ENCODE data around the gene KRT26.
A peak's percentile ranks its signal among the peaks of the same experiment; 100 is the strongest.
"Not testable (repeated sequence)": the region's sequence is repeated elsewhere in the genome, so short reads cannot be mapped to it uniquely, and the experiment has no call there.

The KRT26 gene, protein sequence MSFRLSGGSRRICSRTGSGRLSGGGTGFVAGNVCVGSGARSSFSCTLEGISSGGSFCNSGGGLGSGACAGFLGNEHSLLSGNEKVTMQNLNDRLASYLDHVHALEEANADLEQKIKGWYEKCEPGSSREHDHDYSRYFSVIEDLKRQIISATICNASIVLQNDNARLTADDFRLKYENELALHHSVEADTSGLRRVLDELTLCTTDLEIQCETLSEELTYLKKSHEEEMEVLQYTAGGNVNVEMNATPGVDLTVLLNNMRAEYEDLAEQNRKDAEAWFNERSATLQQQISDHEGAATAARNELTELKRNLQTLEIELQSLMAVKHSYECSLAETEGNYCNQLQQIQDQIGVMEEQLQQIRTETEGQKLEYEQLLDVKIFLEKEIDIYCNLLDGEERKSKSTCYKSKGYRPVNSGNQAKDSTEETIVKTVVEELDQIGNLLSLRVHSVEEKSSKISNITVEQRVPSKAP

DNA sequence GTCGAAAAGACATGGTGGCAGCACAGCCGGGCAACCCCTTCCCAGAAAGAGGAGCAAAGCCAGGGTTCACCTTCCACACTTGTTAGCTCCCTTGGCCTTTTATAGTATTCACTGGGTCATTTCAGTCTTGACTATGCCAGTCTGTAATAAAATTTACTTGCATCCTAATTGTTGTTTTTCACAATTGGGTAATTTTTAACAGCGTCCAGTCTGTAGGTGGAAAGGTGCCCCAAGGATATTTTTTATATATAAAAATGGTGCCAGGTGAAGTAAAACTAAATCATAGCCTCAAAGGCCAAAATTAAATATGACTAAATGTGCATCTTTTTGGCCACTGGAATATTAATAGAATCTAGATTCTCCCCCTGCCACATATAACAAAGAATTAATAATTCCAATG lies at the start of gene KRT26:
TSS of gene KRT26 (minus strand) at position 101 of the 400 bp plus-strand sequence. CDS start at position 13, 88 bp downstream.
- no peak for DNase-seq

DNA sequence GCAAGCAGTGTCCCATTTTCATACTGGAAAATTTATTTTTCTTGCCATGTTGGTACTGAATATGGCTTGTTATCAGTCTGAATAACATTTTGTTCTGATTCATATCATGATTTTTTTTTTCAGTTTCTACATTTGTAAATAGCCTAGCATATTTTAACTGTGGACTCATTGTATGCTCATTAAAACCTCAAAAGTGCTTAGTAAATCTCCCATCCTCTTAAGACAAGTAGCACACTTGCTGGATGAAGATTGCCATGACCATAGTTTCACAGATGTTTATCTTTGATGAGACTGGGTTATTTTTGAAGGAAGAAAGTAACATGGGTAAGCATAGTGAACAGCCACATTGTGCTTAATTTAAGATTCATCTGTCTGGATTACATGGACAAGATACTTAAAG lies 49.5 kb upstream of the KRT26 start:
- DNase-seq = no peak

DNA sequence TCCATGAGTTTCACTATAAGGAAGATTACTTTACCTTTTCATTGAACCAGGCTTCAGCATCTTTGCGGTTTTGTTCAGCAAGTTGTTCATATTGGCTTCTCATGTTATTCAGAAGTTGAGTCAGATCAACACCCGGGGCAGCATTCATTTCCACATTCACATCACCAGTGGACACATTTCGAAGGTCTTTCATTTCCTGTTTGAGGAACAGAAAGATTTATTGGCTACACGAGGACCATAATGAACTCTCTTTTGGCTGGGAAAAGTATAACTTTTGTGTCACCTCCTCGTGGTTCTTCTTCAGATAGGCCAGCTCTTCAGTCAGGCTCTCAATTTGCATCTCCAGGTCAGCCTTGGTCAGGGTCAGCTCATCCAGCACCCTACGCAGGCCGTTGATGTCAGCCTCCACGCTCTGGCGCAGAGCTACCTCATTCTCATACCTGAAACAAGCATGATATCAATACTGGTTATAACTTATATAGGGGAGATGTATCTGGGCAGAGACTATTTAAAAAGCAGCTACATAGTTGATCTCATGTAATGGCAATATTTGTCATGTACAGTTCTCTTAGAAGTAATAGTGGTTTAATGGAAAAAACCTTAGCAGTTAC lies 48.3 kb upstream of the KRT26 start:
- no peak for DNase-seq

DNA sequence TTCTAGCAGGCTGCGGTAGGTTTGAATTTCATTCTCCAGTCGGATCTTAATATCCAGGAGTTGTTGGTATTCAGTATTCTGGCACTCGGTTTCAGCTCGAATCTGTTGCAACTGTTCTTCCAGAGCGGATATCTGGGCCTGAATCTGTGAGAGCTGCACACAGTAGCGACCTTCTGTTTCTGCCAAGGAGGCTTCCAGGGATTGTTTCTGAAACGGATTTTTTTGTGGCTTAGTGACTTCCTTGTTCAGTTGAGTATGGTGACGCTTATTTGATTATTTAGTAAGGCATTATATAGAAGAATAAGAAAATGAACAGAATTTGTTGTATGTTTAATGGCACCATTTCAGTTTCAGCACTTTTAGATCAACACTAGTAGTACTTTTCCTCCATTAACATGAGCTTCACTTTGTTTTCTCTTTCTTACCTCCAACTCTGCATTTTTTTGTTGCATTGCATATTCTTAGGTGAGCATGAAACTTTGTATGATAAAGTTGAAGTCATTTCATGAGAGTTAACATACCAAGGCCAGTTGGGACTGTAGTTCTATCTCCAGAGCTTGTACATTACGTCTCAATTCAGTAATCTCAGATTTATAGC lies 47.6 kb upstream of the KRT26 start:
- no peak for DNase-seq

DNA sequence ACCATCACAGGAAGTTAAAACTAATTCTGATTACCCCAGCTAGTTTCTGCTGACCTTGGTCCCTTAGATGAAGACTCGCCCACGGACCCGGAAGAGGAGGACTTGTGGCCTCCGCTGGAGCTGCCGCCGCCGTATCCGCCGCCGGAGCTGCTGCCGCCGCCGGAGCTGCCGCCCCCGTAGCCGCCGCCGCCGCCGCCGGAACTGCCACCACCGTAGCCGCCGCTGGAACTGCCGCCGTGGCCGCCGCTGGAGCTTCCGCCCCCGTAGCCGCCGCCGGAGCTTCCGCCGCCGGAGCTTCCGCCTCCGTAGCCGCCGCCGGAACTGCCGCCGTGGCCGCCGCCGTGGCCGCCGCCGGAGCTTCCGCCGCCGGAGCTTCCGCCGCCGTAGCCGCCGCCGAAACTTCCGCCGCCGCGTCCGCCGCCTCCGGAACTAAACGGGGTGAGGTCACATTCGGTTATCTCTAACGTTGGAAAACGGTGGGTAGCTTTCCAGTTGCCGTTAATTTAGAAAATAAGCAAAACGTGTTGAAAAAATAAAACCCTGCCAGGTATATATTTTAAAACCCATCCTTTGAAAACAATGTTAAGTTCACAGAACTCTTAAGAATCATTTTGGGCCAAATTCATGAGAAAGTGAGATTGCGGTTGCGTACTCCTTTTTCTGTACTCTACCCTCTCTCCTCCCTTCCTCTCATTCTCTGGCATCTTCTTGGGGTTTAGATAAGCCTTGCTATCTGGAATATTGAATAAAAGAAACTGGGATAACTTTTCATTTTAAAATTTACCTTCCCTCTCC lies 46.9 kb upstream of the KRT26 start:
- peak; percentile 80 for DNase-seq

DNA sequence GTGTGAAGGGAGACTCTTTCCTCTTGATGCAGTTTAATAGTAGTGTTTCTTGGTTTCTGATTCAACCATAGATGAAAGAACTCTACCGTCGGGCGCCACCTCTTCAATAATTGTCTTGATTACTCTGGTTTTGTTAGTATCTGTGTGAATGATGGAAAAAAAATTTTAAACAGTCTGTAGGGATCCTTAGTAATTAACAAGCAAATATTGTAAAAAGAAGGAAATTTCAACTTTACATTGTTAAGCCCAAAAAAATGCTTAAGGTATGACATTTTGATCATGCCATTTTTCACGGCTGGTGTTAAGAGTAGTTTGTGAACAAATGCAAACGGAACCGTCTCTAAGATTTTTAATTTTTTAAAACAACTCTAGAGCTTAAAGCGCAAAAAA lies 46.3 kb upstream of the KRT26 start:
- no peak for DNase-seq

DNA sequence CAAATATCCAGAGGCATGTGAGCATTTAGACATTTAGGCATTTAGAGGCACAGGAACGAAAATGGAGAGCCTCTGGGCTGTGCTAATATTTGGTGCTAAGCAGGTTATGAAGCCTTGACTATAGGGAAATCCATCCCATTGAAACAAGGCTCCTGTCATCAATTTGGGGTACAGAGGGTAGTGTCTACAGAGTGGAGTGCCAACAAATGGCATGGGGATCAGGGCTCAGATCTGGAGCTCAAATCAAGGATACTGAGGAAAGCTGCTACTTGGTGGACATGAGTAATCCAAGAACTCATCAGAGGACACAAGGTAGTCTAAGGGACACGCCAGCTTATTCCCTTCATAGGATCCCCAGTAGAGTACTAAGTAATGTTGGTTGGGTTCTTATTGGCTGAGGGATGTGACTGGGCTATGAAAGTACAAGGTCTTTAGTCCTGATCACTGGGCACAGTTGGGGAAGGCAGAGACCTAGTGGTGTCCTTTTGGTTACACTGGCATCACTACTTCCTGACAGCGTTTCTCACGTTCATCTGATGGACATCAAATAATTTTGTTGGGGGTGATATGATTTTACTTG lies 45.2 kb upstream of the KRT26 start:
- DNase-seq = no peak

DNA sequence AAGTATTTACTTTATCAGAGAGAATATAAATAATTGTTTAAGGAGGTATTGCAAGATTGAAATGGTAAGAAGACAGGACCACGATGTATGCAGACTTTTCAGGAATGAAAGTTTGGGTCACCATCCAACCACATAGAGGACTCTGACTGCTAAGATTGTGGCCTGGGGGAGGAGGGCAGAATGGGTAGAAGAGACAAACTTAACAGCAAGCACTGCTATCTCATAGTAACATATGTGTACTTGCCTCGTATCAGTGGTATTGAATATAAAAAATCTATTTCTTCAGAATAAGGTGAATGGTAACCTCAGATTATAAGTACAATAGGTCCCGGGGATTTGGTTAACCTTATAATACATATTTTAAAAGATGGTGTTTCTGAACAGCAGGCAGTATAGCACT lies 44.6 kb upstream of the KRT26 start:
- DNase-seq = no peak

DNA sequence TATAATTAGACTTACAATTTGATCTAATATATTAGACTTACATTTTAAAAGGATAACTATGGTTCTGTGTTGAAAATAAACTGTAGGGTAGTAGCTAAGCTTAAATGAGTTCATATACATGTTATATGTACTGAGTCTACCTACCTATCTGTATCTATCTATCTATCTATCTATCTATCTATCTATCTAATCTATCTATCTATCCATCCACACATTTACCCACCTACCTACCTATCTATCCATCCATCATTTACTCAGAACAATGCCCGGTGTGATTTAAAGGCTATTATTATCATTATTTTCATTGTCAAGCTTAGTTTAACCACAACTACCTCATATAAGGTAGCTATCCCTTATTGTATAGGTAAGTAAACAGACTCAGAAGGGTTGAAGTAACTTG lies 43.4 kb upstream of the KRT26 start:
- no peak for DNase-seq

DNA sequence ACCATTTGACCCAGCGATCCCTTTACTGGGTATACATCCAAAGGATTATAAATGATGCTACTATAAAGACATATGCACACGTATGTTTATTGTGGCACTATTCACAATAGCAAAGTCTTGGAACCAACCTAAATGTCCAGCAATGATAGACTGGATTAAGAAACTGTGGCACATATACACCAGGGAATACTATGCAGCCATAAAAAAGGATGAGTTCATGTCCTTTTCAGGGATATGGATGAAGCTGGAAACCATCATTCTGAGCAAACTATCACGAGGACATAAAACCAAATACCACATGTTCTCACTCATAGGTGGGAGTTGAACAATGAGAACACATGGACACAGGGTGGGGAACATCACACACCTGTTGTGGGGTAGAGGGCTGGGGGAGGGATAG lies 42.7 kb upstream of the KRT26 start:
- DNase-seq = not testable (repeated sequence)

DNA sequence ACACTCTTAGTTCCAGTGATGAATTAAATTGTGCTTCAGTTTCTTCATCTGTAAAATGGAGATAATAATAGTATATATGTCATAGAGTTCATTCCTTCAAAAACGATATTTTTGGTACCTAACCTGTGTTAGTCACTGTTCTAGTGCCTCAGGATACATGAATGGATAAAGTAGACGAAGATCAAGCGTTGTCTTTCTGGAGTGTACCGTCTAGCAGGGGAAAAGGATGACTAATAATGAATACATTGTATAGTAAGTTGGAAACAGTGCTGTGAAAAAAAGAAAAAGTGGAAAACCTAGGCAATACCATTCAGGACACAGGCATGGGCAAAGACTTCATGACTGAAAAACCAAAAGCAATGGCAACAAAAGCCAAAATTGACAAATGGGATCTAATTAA lies 41.8 kb upstream of the KRT26 start:
- DNase-seq = no peak

DNA sequence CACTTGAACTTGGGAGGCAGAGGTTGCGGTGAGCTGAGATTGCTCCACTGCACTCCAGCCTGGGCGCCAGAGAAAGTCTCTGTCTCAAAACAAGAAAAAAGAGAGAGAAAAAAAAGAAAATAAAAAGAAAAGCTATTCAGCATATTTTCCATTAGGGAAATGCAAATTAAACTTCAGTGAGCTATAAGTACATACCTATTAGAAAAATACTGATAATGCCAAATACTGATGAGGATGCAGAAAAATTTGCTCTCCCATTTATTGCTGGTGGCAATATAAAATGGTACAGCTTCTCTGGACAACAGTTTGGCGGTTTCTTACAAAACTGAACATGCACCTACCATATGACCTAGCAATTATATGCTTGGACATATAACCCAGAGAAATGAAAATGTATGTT lies 40.6 kb upstream of the KRT26 start:
- no peak for DNase-seq

DNA sequence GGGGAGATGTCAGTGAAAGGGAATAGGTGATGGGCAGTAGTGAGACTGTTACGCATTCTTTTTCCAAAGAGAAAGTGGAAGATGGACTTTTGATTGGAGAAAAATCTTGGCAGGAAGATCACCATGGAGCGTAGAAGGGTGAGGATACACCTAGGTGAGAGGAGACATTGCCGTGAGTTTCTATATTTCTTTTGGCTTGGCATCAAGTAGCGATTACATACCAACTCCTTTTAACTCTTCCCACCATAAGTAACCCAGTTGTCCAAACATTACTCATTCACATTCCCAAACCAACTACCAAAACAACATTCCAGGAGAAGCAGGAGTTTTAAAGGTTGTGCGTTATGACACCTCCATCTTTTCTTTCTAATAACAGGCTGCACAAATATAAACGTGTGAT lies 38.5 kb upstream of the KRT26 start:
- DNase-seq = no peak

DNA sequence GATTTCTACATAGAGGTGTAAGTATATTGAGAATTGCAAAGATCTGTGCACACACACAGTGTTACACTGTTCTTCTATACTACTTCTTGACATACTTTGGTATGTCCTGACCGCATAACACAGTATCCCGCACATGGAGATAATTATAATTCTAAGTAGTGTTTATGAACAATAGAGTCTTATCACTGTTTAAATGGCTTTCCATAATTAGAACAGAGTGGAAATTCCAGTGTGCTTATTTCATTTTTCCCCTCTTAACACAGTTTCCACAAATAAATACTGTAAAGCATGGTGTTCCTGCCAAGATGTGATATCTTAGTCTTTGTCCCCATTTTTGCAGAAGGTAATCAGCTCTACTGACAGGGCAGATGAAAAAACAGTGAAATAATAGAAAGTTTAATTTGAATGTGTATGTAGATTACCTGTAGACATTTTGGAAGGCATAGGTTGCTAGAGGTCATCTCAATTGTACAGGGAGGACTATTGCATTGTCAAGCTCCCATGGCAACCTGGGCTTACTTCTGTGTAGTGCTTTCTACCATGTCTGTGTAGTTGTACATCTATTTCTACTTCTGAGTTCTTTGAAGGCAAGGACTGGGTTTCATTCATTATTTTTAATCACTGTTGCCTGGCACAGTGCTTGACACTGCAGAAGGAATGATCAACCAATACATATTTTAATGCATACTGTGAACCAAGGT lies 37.9 kb upstream of the KRT26 start:
- no peak for DNase-seq

DNA sequence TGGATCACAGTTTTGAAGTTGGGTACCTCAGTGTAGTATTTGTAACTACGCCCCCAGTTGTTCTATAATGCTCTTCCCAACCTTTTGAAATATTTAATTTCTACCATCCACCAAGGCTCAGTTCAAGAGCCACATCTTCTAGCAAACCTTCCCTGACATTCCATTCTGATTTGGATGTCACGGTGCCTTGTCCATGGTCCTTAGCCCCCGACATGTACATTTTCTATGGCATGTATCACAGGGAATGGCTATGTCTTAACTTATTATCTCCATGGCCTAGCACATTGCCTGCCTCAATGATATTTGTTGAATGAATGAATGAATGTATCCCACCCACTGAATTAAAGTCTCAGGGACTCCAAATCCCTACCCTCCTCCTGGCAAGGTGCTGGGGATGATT lies 34.1 kb upstream of the KRT26 start:
- DNase-seq = no peak

DNA sequence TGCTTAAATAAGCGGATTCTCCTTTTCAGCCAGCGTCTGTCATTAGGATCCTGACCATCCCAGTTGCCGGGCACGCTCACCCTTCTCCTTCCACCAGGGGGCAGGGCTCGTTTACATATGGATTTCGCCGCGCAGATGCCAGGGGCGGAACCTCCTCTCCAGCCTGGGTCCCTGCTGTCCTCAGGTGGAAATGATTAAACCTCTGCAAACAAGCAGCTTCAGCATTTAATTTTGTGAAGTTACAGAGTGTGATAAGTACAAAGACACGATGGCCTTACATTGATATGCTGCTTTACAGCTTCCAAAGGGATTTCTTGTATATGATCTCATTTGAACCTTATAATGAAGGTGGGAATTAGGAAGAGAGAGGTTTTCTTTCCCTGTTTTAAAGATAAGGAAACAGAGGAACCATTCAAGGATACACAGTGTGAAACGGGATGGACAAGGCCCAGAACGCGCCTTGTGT lies 31.6 kb upstream of the KRT26 start:
- DNase-seq = peak; percentile 59

DNA sequence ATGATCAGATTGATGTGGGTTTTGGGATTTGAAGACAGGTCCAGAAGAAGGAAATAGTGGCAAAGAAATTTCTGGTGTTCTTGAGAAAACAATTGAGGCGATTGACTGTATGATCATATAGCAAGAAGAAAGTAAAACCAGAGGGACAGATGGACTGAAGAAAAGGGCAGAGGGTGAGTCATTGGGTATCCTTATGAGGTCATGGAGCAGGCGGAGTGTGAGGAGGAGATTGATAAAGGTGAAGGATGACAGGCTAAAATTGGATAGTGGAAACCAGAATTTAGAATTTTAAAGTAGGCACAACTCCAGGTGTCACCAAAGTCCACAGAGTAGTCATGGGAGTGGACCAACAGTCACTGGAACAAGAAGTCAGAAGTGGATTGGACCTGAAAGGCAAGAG lies 29.2 kb upstream of the KRT26 start:
- DNase-seq = no peak

DNA sequence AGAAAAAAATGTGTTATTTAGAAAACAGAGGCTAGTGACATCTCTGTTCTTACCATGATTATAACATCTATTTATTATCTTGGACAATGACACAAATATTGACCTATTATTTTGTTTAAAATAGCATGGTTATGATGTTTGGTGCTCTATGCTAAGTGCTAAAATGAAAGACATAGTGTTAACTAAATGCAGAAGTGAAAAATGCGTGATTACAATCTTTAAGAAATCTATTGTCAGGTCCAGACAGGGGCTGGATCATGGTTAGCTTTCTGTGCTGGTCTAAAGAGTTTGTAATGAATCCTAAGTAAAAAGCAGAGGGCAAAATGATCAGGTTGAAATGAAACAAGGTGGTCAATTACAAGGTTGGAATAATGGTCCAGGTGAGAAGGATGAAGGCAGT lies 28.4 kb upstream of the KRT26 start:
- no peak for DNase-seq

DNA sequence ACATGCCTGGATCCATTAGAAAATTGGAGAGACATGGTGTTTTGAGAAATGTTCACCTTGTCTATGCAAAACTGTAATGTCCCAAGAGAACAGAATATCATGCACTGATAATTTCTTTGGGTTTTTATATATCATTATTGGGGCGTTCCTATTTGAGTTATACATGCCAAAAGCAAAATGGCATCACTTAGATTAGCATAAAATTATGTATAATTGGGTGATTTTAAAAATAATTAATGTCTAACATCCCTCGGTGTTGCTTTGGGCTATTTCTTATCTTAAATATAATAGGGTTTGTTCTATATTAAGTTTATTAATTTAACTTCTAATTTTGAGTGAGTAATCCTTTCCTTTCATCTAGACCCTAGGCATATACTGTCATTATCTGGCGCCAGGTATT lies 27.9 kb upstream of the KRT26 start, which contains the start of gene KRT28:
TSS of gene KRT28 (minus strand) at position 101 of the 400 bp plus-strand sequence. CDS start at position 35, 66 bp downstream.
- DNase-seq = no peak

DNA sequence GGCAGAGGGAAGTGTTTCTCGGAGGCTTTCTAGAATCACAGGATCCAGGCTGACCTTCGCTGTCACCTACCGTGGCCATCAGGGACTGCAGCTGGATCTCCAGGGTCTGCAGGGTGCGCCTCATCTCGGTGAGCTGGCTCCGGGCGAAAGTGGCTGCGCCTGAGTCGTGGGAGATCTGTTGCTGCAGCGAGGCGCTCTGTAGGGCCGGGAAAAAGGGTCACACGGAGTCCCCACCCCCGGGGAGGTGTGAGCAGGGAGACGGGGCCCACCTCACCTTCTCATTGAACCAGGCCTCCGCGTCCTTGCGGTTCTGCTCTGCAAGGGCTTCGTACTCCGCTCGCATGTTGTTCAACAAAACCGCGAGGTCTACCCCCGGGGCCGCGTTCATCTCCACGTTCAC lies 24.8 kb upstream of the KRT26 start:
- no peak for DNase-seq

DNA sequence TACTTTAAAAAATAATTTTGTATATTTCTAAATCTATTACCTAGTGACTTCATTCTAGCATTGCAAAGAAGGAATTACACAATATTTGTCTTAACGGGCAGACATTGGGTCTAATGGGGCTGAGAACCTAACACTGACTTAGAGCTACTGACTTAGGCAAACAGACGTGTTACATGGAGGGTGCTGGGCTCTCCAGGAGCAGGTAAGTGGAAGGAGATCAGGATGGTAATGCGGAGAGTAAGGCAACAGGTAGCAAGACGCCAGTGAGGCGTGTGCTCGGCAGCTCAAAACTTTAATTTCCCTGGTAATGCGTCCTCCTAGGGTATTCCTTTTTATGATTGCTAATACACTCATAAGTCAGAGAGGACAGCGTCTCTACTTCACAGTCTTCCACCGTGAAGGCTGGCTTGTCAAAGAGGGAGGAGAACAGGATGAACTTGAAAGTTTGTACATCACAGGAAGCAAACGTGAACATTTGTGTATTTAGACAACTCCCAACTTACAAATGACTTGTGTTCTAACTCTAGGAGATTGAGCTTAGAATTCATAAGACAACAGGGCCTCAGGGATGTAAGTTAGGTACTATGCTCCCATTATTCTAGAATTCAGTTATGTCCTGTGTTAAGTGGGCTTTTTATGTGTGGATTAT lies 23.1 kb upstream of the KRT26 start:
- DNase-seq = no peak

DNA sequence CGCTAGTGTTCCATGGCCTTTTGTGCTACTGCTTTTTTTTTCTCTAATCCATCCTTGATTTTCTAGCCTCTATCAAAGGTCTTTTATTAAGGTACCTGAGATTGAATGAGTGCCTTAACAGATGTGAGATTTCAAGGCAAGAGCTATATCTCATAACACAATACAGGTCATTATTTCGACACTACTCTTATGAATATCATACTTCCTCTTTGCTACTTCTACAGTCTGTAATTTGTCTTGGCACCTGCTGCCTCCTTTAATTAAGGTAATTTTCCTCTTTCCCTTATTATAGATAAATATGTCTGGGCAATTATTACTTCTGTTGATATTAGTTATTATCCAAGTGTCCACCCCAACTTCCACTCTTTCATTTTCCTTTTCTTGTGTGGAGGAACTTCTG lies 22.5 kb upstream of the KRT26 start:
- no peak for DNase-seq
